Spleen (tissue), 11 donors: Measurements from ENCODE around the gene ARHGAP25. TPM values are rescaled to one million over a fixed set of nuclear protein-coding genes. Genes with fewer than 3 reads are reported as not detected.

Source experiments
- DNase-seq: peaks from one replicate; pipeline ENCODE4 v3.0.0-alpha.2; 2020
- H3K27ac ChIP-seq, 8 donors: fragments of 200-600 bp; sonication (generic) in 7 of 8; 1 replicate in 4 of 8; 2 replicates in 4 of 8; pipeline versions ENCODE4 v1.5.0 to v1.8.0; 2016 to 2021; ENCODE audit warnings: inconsistent platforms in 4 of 8, mild to moderate bottlenecking in 4 of 8, moderate library complexity in 1 of 8
- H3K27me3 ChIP-seq, 7 donors: fragments of 200-600 bp; sonication (generic) in 6 of 7; replicated peaks in 1 of 7; 1 replicate in 4 of 7; 2 replicates in 3 of 7; pipeline versions ENCODE4 v1.5.0 to v1.8.0; 2016 to 2021; ENCODE audit warnings: inconsistent platforms in 3 of 7, mild to moderate bottlenecking in 1 of 7
- H3K36me3 ChIP-seq, 6 donors: fragments of 200-600 bp; sonication (generic) in 5 of 6; 1 replicate in 4 of 6; 2 replicates in 2 of 6; pipeline versions ENCODE4 v1.5.0 to v1.8.0; 2016 to 2021; ENCODE audit warnings: inconsistent platforms in 2 of 6
- H3K4me1 ChIP-seq, 6 donors: fragments of 200-600 bp; sonication (generic) in 5 of 6; 1 replicate in 3 of 6; 2 replicates in 3 of 6; pipeline versions ENCODE4 v1.5.0 to v1.8.0; 2016 to 2021; ENCODE audit warnings: inconsistent platforms in 3 of 6
- H3K4me3 ChIP-seq, 8 donors: fragments of 200-600 bp; sonication (generic) in 7 of 8; 1 replicate in 4 of 8; 2 replicates in 4 of 8; pipeline versions ENCODE4 v1.5.0 to v1.8.0; 2016 to 2021; ENCODE audit warnings: inconsistent platforms in 4 of 8, mild to moderate bottlenecking in 4 of 8, moderate library complexity in 2 of 8
- H3K9me3 ChIP-seq, 8 donors: fragments of 200-600 bp; sonication (generic) in 7 of 8; 1 replicate in 4 of 8; 2 replicates in 4 of 8; pipeline versions ENCODE4 v1.5.0 to v1.8.0; 2016 to 2021; ENCODE audit warnings: inconsistent platforms in 4 of 8
- POLR2A ChIP-seq, 3 donors: fragments of 450-650 bp; IDR thresholded peaks; one replicate each; pipeline ENCODE4 v1.5.1; 2017; ENCODE audit warnings: antibody characterized with exemption in 3 of 3, mild to moderate bottlenecking in 1 of 3
- POLR2AphosphoS5 ChIP-seq, 3 donors: sonication (generic); formaldehyde crosslinking; IDR thresholded peaks; one replicate each; pipeline ENCODE4 v1.5.1; 2017; ENCODE audit warnings: antibody characterized with exemption in 3 of 3
- WGBS, 5 donors: extraction: QIAGEN DNeasy Blood & Tissue Kit in 3 of 5; methylation state at CpG; one replicate each; pipeline versions ENCODE4 v1.1.5 to v1.1.7; 2013 to 2018; 5-methylcytosine and 5-hydroxymethylcytosine counted together
- intact Hi-C: fragments of 100-400 bp; cut with DNase I; formaldehyde crosslinking; loops from one replicate; pipeline ENCODE4 v1.15.0; 2023; ENCODE audit warnings: low total_unique reads
- polyA plus RNA-seq, 3 donors: library from polyadenylated mRNA; stranded (reverse); fragments of 200-250 nt; gene quantifications; one replicate each; pipeline ENCODE4 v1.2.1, GENCODE V29; 2013
- total RNA-seq, 7 donors: library from RNA; depleted of rRNA in 3 of 7; stranded (reverse); fragments of >200 nt in 3 of 7; fragmentation: NEBNext Ultra II Directional in 4 of 7; extraction: Animal tissue kit (Norgen Biotek cat#: 25700) in 4 of 7; gene quantifications; one replicate each; pipeline versions ENCODE4 v1.1.0 to v1.2.1, GENCODE V29; 2016 to 2021
- TF ChIP-seq, protein P1 (sequence below), 11 experiments: fragments of 200-600 bp in 7 of 11; fragments of 450-650 bp in 4 of 11; sonication (generic) in 4 of 11; IDR thresholded peaks in 8 of 11; conservative IDR thresholded peaks in 3 of 11; 1 replicate in 7 of 11; 2 replicates in 4 of 11; pipeline versions ENCODE4 v1.4.0 to v1.8.0; 2016 to 2021; ENCODE audit warnings: antibody characterized with exemption in 11 of 11, inconsistent platforms in 4 of 11, mild to moderate bottlenecking in 1 of 11
- donor health status: healthy with polysubstance abuse.
- donor health status: DM: no; HTN: no; CAD: no; lungs with moderate emphysema.
- donor health status: DM: no; HTN: no; CAD: no.
- donor health status: Bipolar disorder and iron deficiency.
- donor health status: healthy.
- donor health status: DM: no; HTN: no; CAD: no.
- donor health status: DM: yes; HTN: yes; CAD: no.

Gene ARHGAP25
- total and polyA plus RNA-seq, 10 donors, result 72.0 to 173 (median 130) TPM

DNA sequence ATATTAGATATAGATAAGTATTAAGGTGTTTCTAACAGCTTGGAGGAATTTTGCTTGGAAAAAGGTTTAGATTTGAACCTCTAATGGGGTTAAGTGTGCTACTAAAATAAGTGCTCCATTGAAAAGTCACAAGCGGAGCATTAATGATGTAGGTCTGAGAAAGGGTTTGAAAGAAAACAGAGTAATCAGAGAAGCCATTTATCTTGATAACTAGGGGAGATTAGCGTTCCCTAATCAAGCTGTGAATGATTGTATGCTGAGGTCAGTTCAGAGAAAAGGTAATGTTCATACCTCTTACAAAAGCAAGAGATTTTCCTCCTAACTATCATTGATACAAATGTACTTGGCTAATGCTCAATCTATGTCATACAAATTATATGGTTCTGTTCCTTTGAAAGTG, 1.5 kb downstream of the ARHGAP25 start:
- H3K27me3 ChIP-seq, result no peaks in the 10 kb centered on the region
- 22 to 50% (median 26%) methylated on average over 2 of the region's 2 CpGs for WGBS, 5 donors
- intact Hi-C loops, result no loop called here
- peaks cover 29 to 93% (median 72%) of the 10 kb centered on the region in 6 donors for H3K4me1 ChIP-seq
- no peaks in the 10 kb centered on the region for H3K36me3 ChIP-seq
- peak overlapping the region; percentile 87 to 95 (median 92) for H3K27ac ChIP-seq
- no peak for TF ChIP-seq POLR2AphosphoS5 (IDR thresholded peaks at IDR 0.05)
- TF ChIP-seq, protein P1, sequence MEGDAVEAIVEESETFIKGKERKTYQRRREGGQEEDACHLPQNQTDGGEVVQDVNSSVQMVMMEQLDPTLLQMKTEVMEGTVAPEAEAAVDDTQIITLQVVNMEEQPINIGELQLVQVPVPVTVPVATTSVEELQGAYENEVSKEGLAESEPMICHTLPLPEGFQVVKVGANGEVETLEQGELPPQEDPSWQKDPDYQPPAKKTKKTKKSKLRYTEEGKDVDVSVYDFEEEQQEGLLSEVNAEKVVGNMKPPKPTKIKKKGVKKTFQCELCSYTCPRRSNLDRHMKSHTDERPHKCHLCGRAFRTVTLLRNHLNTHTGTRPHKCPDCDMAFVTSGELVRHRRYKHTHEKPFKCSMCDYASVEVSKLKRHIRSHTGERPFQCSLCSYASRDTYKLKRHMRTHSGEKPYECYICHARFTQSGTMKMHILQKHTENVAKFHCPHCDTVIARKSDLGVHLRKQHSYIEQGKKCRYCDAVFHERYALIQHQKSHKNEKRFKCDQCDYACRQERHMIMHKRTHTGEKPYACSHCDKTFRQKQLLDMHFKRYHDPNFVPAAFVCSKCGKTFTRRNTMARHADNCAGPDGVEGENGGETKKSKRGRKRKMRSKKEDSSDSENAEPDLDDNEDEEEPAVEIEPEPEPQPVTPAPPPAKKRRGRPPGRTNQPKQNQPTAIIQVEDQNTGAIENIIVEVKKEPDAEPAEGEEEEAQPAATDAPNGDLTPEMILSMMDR (IDR thresholded peaks at IDR 0.05 in 8 of 11, conservative IDR thresholded peaks at IDR 0.05 in 3 of 11), result no peak
- H3K4me3 ChIP-seq, result peak overlapping the region; percentile 37 to 71 (median 44)
- no peaks in the 10 kb centered on the region for H3K9me3 ChIP-seq
- DNase-seq, result no peak

DNA sequence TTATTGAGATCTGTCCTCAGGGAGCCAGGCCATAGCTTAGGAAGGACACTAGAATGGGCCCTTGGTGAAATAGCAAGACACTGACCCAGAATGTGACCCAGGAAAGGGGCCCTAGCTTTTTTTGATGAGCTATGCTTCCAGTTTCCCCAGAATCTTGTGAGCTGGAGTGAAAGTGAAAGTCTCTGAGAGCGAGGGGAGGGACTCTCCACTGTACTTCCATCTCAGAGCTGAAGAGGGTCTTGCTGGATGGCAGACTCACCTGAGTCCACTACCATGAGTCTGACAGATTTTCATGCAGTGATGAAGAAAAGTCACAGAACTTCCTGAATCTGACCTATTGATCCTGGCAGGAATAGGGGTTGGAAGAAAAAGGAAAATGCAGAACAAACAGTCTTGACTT, 3.1 kb downstream of the ARHGAP25 start:
- Histone ChIP-seq H3K36me3 (no peaks in the 10 kb centered on the region), H3K27ac (peak overlapping the region; percentile 38 to 95 (median 92)), H3K27me3 (no peaks in the 10 kb centered on the region), H3K9me3 (no peaks in the 10 kb centered on the region), H3K4me3 (peak overlapping the region in 7 of 8 donors; percentile 31 to 71 (median 44)), H3K4me1 (peaks cover 43 to 93% (median 81%) of the 10 kb centered on the region in 6 donors)
- TF ChIP-seq, protein P1 (IDR thresholded peaks at IDR 0.05 in 8 of 11, conservative IDR thresholded peaks at IDR 0.05 in 3 of 11), result no peak
- TF ChIP-seq POLR2A (IDR thresholded peaks at IDR 0.05), result peak in 1 of 3 donors; percentile 3
- TF ChIP-seq POLR2AphosphoS5 (IDR thresholded peaks at IDR 0.05), result peak in 1 of 3 donors; percentile 72
- intact Hi-C loops, result no loop called here
- WGBS, 5 donors, result 13 to 31% (median 23%) methylated on average over 1 of the region's 1 CpG
- no peak for DNase-seq

DNA sequence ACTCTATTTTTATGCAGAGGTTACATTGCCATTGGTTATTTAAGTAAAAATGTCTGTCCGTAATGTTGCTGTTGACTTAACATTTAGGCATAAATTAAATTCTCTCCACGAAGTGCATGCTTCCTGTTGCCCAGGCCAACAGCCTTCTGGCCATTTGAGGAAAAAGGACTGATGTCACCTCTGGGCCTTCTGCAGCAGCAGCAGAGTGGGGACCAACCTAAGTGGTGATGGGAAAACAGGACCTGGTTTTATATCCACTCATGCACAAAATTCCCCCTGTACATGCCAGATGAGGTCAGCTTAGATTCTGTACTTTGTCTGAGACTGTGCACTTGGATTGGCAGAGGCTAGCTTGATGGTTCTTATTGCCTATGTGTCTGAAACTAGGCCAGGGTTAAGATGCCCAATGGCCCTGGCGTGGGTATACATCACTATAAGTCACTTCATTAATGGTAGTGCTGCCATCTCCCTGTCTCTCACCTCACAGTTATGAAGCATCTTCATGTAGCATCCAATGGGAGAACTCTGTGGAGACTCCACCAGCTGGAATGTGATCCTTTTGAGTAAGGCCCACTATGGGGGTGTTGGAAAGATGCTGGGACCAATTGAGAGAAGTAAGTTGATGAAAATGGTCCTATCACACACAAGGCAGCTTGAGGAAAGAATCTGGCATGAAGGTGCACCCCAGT, 4.4 kb downstream of the ARHGAP25 start:
- H3K4me1 ChIP-seq, result peaks cover 46 to 93% (median 83%) of the 10 kb centered on the region in 6 donors

More for the DNA sequence above, 4.4 kb downstream of the ARHGAP25 start:
- 46 to 64% (median 55%) methylated on average over 2 to 3 of the region's 3 CpGs for WGBS, 5 donors
- TF ChIP-seq, protein P1 (IDR thresholded peaks at IDR 0.05 in 8 of 11, conservative IDR thresholded peaks at IDR 0.05 in 3 of 11), result no peak
- TF ChIP-seq POLR2A (IDR thresholded peaks at IDR 0.05) (no peak), POLR2AphosphoS5 (IDR thresholded peaks at IDR 0.05) (no peak)
- no peaks in the 10 kb centered on the region for H3K27me3 ChIP-seq
- H3K9me3 ChIP-seq, result no peaks in the 10 kb centered on the region
- H3K27ac ChIP-seq, result peak overlapping the region; percentile 50 to 95 (median 92)
- H3K36me3 ChIP-seq, result no peaks in the 10 kb centered on the region
- intact Hi-C loops, result no loop called here
- peak overlapping the region in 4 of 8 donors; percentile 2 to 71 (median 44) for H3K4me3 ChIP-seq
- no peak for DNase-seq
